NCI-H526 treated with DMSO at 0.1 percent for 48 hours (cell line): Measurements from ENCODE around the gene S100A11.
A peak's percentile ranks its signal among the peaks of the same experiment; 100 is the strongest.

Source experiments
- DNase-seq: peaks from one replicate; lab custom pipeline; 2025; lab: John Stamatoyannopoulos, UW

Gene S100A11

GRCh38 chr1:152039461-152039860 is 2.7 kb upstream of the S100A11 start:
- DNase-seq: no peak

- no peak for DNase-seq
Observed at GRCh38 chr1:152038871-152039270, 2.1 kb upstream of the S100A11 start.

GRCh38 chr1:152035539-152036266 is 1.1 kb downstream of the S100A11 start:
- peak; percentile 67 for DNase-seq

GRCh38 chr1:152034654-152035538 is 1.9 kb downstream of the S100A11 start:
- DNase-seq: peak; percentile 93

- no peak for DNase-seq
Observed at GRCh38 chr1:152034324-152034653, 2.5 kb downstream of the S100A11 start.

GRCh38 chr1:152029929-152030211 is 6.9 kb downstream of the S100A11 start:
- no peak for DNase-seq

GRCh38 chr1:152029144-152029928 is 7.5 kb downstream of the S100A11 start:
- DNase-seq: no peak

GRCh38 chr1:152026895-152027294 is 9.9 kb downstream of the S100A11 start:
- no peak for DNase-seq

GRCh38 chr1:152024223-152024622 is 12.6 kb downstream of the S100A11 start:
- DNase-seq: peak; percentile 79

GRCh38 chr1:152023221-152023620 is 13.6 kb downstream of the S100A11 start:
- no peak for DNase-seq

GRCh38 chr1:152022474-152022873 is 14.3 kb downstream of the S100A11 start:
- DNase-seq: no peak

GRCh38 chr1:152021569-152021968 is 15.2 kb downstream of the S100A11 start:
- no peak for DNase-seq

GRCh38 chr1:152020849-152021248 is 16.0 kb downstream of the S100A11 start:
- no peak for DNase-seq

- DNase-seq: no peak
Observed at GRCh38 chr1:152018537-152018936, 18.3 kb downstream of the S100A11 start.

- DNase-seq: no peak
Observed at GRCh38 chr1:152015766-152016165, 21.0 kb downstream of the S100A11 start.

GRCh38 chr1:152014943-152015342 is 21.9 kb downstream of the S100A11 start:
- DNase-seq: no peak

GRCh38 chr1:152013664-152014237 is 23.1 kb downstream of the S100A11 start:
- peak; percentile 25 for DNase-seq

GRCh38 chr1:152009691-152010090 is 27.1 kb downstream of the S100A11 start:
- no peak for DNase-seq

- DNase-seq: no peak
Observed at GRCh38 chr1:152007047-152007446, 29.8 kb downstream of the S100A11 start.

- DNase-seq: no peak
Observed at GRCh38 chr1:152005360-152005912, 31.4 kb downstream of the S100A11 start.

GRCh38 chr1:152003846-152004442 is 32.9 kb downstream of the S100A11 start:
- no peak for DNase-seq

- DNase-seq: no peak
Observed at GRCh38 chr1:152002960-152003359, 33.8 kb downstream of the S100A11 start.
